Upper lobe of left lung (tissue), 6 donors: ENCODE measurements around the gene SRGAP2C. TPM values are rescaled to one million over a fixed set of nuclear protein-coding genes. Genes with fewer than 3 reads are reported as not detected.
"Not testable (repeated sequence)": the region's sequence is repeated elsewhere in the genome, so short reads cannot be mapped to it uniquely, and the experiment has no call there.

Source experiments
- ATAC-seq, 2 donors: fragments of 200-7000 bp; cut with Tn5 transposase; one replicate each; pipeline ENCODE4 v1.9.1; 2022; ENCODE audit warnings: mild to moderate bottlenecking in 2 of 2, moderate library complexity in 2 of 2; ENCODE audit not compliant: low FRiP score in 2 of 2
- DNase-seq, 2 donors: peaks; one replicate each; pipeline ENCODE4 v3.0.0-alpha.2; 2019 to 2020
- H3K27ac ChIP-seq, 4 donors: fragments of 200-600 bp; sonication (generic); one replicate each; pipeline ENCODE4 v1.5.1; 2016 to 2019
- H3K27me3 ChIP-seq, 4 donors: fragments of 200-600 bp; sonication (generic); one replicate each; pipeline ENCODE4 v1.5.1; 2017 to 2019
- H3K36me3 ChIP-seq, 4 donors: fragments of 200-600 bp; sonication (generic); one replicate each; pipeline ENCODE4 v1.5.1; 2016 to 2019
- H3K4me1 ChIP-seq, 4 donors: fragments of 200-600 bp; sonication (generic); one replicate each; pipeline ENCODE4 v1.5.1; 2018 to 2019
- H3K4me3 ChIP-seq, 4 donors: fragments of 200-600 bp; sonication (generic); one replicate each; pipeline ENCODE4 v1.5.1; 2017 to 2019; ENCODE audit warnings: mild to moderate bottlenecking in 2 of 4, moderate library complexity in 1 of 4
- H3K9me3 ChIP-seq, 4 donors: fragments of 200-600 bp; sonication (generic); one replicate each; pipeline ENCODE4 v1.5.1; 2018 to 2019
- EP300 ChIP-seq, 4 donors: sonication (generic); formaldehyde crosslinking; IDR thresholded peaks; one replicate each; pipeline ENCODE4 v1.5.1; 2017; ENCODE audit warnings: antibody characterized with exemption in 4 of 4, control low read depth in 2 of 4
- POLR2A ChIP-seq, 4 donors: fragments of 450-650 bp; IDR thresholded peaks; one replicate each; pipeline ENCODE4 v1.5.1; 2016 to 2017; ENCODE audit warnings: antibody characterized with exemption in 4 of 4, mild to moderate bottlenecking in 2 of 4
- POLR2AphosphoS5 ChIP-seq, 2 donors: sonication (generic); formaldehyde crosslinking; IDR thresholded peaks; one replicate each; pipeline ENCODE4 v1.5.1; 2017; ENCODE audit warnings: antibody characterized with exemption in 2 of 2
- WGBS, 2 donors: methylation state at CpG; one replicate each; pipeline ENCODE4 v1.1.5; 2017 to 2018; 5-methylcytosine and 5-hydroxymethylcytosine counted together
- total RNA-seq, 6 donors: library from RNA; depleted of rRNA in 4 of 6; stranded (reverse); fragments of >200 nt in 4 of 6; gene quantifications; one replicate each; pipeline versions ENCODE4 v1.1.0 to v1.2.1, GENCODE V29; 2016 to 2021
- TF ChIP-seq, protein P1 (sequence below), 6 experiments: fragments of 450-650 bp in 4 of 6; fragments of 200-600 bp in 2 of 6; sonication (generic) in 2 of 6; IDR thresholded peaks; one replicate each; pipeline ENCODE4 v1.5.1; 2016 to 2019; ENCODE audit warnings: antibody characterized with exemption in 6 of 6
- donor health status: DM: no; HTN: no; CAD: no; lungs with moderate emphysema.
- donor health status: DM: no; HTN: yes; CAD: no; lungs with severe emphysema.

SRGAP2C gene
- total RNA-seq, 6 donors from 2014 or later: 16.0 to 37.8 (median 35.8) TPM

- no peaks in the 10 kb centered on the region for H3K27me3 ChIP-seq
- TF ChIP-seq POLR2A (IDR thresholded peaks at IDR 0.05): no peak
- no peak for TF ChIP-seq POLR2AphosphoS5 (IDR thresholded peaks at IDR 0.05)
- TF ChIP-seq, protein P1, sequence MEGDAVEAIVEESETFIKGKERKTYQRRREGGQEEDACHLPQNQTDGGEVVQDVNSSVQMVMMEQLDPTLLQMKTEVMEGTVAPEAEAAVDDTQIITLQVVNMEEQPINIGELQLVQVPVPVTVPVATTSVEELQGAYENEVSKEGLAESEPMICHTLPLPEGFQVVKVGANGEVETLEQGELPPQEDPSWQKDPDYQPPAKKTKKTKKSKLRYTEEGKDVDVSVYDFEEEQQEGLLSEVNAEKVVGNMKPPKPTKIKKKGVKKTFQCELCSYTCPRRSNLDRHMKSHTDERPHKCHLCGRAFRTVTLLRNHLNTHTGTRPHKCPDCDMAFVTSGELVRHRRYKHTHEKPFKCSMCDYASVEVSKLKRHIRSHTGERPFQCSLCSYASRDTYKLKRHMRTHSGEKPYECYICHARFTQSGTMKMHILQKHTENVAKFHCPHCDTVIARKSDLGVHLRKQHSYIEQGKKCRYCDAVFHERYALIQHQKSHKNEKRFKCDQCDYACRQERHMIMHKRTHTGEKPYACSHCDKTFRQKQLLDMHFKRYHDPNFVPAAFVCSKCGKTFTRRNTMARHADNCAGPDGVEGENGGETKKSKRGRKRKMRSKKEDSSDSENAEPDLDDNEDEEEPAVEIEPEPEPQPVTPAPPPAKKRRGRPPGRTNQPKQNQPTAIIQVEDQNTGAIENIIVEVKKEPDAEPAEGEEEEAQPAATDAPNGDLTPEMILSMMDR (IDR thresholded peaks at IDR 0.05): no peak
- TF ChIP-seq EP300 (IDR thresholded peaks at IDR 0.05): no peak
Measured at GRCh38 chr1:121413821-121414220, 229.0 kb downstream of the SRGAP2C start.

GRCh38 chr1:121414905-121415304 is 230.1 kb downstream of the SRGAP2C start:
- ATAC-seq (peak in 1 of 2 donors; percentile 24), DNase-seq (peak in 1 of 2 donors; percentile 41)
- WGBS, 2 donors: 66 to 72% methylated on average over 2 of the region's 2 CpGs
- H3K4me3 ChIP-seq: no peak overlapping the region
- H3K4me1 ChIP-seq: peaks cover 0 to 5% (median 0%) of the 10 kb centered on the region in 4 donors
- H3K27ac ChIP-seq: no peak overlapping the region
- H3K27me3 ChIP-seq: no peaks in the 10 kb centered on the region
- TF ChIP-seq EP300 (IDR thresholded peaks at IDR 0.05): no peak
- H3K36me3 ChIP-seq: no peaks in the 10 kb centered on the region
- no peaks in the 10 kb centered on the region for H3K9me3 ChIP-seq

More at GRCh38 chr1:121413821-121414220, 229.0 kb downstream of the SRGAP2C start:
- H3K27ac ChIP-seq: no peak overlapping the region
- no peaks in the 10 kb centered on the region for H3K36me3 ChIP-seq
- DNase-seq (no peak), ATAC-seq (no peak)
- H3K4me3 ChIP-seq: no peak overlapping the region
- 66 to 69% methylated on average over 3 of the region's 3 CpGs for WGBS, 2 donors
- peaks cover 0 to 5% (median 0%) of the 10 kb centered on the region in 4 donors for H3K4me1 ChIP-seq
- no peaks in the 10 kb centered on the region for H3K9me3 ChIP-seq

DNA sequence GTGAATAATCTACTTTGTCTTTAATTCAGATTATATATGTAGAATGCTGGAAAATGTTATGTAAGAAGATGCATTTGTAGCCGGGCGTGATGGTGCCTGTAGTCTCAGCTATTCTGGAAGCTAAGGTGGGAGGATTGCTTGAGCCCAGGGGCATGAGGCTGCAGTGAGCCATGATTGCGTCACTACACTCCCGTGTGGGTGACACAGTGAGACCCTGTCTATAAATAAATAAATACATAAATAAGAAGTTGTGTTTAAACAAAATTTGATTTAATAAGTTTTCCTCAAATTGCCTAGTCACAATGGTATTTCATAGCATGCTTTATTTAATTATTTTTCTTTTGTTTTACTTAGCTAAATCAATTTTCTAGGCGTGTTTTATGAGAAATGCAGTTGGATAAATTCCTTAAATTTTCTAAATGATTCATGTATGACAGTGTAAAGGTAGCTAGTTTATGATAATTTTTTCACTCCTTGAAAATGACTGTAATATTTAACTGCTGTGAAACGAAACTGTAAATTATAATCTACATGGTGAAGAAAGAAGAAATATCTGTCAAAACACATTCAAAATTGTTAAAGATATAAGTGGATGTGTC is 232.6 kb downstream of the SRGAP2C start:
- no peak for ATAC-seq
- WGBS, 2 donors: 84 to 88% methylated on average over 6 of the region's 6 CpGs
- no peak for DNase-seq
- Histone ChIP-seq H3K4me3 (no peak overlapping the region), H3K36me3 (no peaks in the 10 kb centered on the region), H3K4me1 (peaks cover 0 to 5% (median 0%) of the 10 kb centered on the region in 4 donors), H3K27ac (no peak overlapping the region), H3K9me3 (no peaks in the 10 kb centered on the region), H3K27me3 (no peaks in the 10 kb centered on the region)
- TF ChIP-seq, protein P1 (IDR thresholded peaks at IDR 0.05): no peak
- no peak for TF ChIP-seq POLR2AphosphoS5 (IDR thresholded peaks at IDR 0.05)
- TF ChIP-seq POLR2A (IDR thresholded peaks at IDR 0.05): no peak
- no peak for TF ChIP-seq EP300 (IDR thresholded peaks at IDR 0.05)

- 67 to 83% methylated on average over 15 of the region's 15 CpGs for WGBS, 2 donors
- no peak overlapping the region for H3K27ac ChIP-seq
- ATAC-seq: no peak
Measured at GRCh38 chr1:121418369-121419049, 233.7 kb downstream of the SRGAP2C start.

GRCh38 chr1:121419050-121419615 is 234.4 kb downstream of the SRGAP2C start:
- not testable (repeated sequence) for H3K9me3 ChIP-seq, H3K36me3 ChIP-seq, DNase-seq, ATAC-seq, H3K27me3 ChIP-seq, H3K27ac ChIP-seq, H3K4me3 ChIP-seq, H3K4me1 ChIP-seq
- 89 to 94% methylated on average over 4 of the region's 4 CpGs for WGBS, 2 donors

More at GRCh38 chr1:121418369-121419049, 233.7 kb downstream of the SRGAP2C start:
- Histone ChIP-seq H3K4me1 (peaks cover 0 to 5% (median 0%) of the 10 kb centered on the region in 4 donors), H3K27me3 (no peaks in the 10 kb centered on the region), H3K9me3 (no peaks in the 10 kb centered on the region), H3K36me3 (no peaks in the 10 kb centered on the region), H3K4me3 (no peak overlapping the region)
- TF ChIP-seq POLR2AphosphoS5 (IDR thresholded peaks at IDR 0.05) (no peak), EP300 (IDR thresholded peaks at IDR 0.05) (no peak), POLR2A (IDR thresholded peaks at IDR 0.05) (no peak)
- TF ChIP-seq, protein P1 (IDR thresholded peaks at IDR 0.05): no peak
- DNase-seq: peak in 1 of 2 donors; percentile 23

DNA sequence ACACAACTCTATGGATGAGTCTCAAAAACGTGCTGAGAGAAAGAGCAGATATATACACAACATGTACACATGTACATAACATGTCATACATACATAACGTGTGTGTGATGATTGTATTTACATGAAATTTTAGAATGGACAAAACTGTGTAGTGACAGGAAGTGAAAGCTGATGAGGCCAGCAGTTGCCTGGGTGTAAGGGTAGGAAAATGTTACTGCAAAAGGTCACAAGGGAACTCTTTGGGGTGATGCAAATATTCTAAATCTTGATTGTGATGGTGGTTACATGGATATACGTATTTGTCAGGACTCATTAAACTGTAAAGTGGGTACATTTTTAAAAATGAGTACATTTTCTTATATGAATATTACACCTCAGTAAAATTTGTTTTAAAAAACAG is 236.7 kb downstream of the SRGAP2C start:
- H3K9me3 ChIP-seq, DNase-seq, H3K4me3 ChIP-seq, H3K27ac ChIP-seq, H3K27me3 ChIP-seq, H3K36me3 ChIP-seq, H3K4me1 ChIP-seq: not testable (repeated sequence)
- ATAC-seq: peak in 1 of 2 donors; percentile 40
- WGBS, 2 donors: 56 to 61% methylated on average over 3 of the region's 3 CpGs

- DNase-seq, H3K4me1 ChIP-seq, H3K4me3 ChIP-seq, ATAC-seq, H3K27me3 ChIP-seq, H3K36me3 ChIP-seq, H3K9me3 ChIP-seq, H3K27ac ChIP-seq: not testable (repeated sequence)
- 76 to 80% methylated on average over 2 of the region's 2 CpGs for WGBS, 2 donors
Measured at GRCh38 chr1:121423956-121424355, 239.2 kb downstream of the SRGAP2C start.

DNA sequence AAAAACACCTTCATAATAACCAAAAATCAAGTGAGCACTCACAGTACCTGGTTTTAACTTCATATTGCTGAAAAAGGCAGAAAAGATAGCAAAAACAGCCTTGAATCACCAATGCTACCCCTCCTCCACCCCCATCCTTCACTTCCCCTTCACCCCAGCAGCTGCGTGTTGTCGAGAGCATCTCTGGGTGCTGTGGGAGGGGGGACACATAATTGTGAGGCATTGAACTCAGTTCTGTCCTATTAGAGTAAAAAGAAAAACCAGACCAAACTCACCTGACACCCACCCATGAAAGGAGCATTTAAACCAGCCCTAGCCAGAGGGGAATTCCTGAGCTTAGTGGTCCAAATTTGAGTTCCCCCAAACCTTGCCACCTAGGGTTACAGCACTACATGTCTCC is 248.7 kb downstream of the SRGAP2C start:
- H3K27ac ChIP-seq: not testable (repeated sequence)
- WGBS, 2 donors: 76% methylated on average over 2 of the region's 2 CpGs

GRCh38 chr1:121438862-121439261 is 254.1 kb downstream of the SRGAP2C start:
- H3K9me3 ChIP-seq, H3K27me3 ChIP-seq, ATAC-seq, H3K4me1 ChIP-seq, H3K36me3 ChIP-seq, DNase-seq, H3K27ac ChIP-seq, H3K4me3 ChIP-seq: not testable (repeated sequence)
- WGBS, 2 donors: 94% methylated on average over 3 of the region's 3 CpGs

More for the DNA sequence above, 248.7 kb downstream of the SRGAP2C start:
- not testable (repeated sequence) for H3K27me3 ChIP-seq, H3K4me3 ChIP-seq, H3K4me1 ChIP-seq, DNase-seq, H3K36me3 ChIP-seq, H3K9me3 ChIP-seq, ATAC-seq
